Natural killer cell (primary cell): ENCODE results near the gene TAPT1. TPM values are rescaled to one million over a fixed set of nuclear protein-coding genes. Genes with fewer than 3 reads are reported as not detected.

Experiments
- ATAC-seq, 3 donors: fragments of 150-1000 bp in 2 of 3; fragments of 200-7000 bp in 1 of 3; cut with Tn5 transposase; 1 replicate in 1 of 3; 2 replicates in 2 of 3; pipeline ENCODE4 v1.10.0; 2021; ENCODE audit warnings: mild to moderate bottlenecking in 2 of 3, moderate library complexity in 2 of 3
- DNase-seq, 2 donors: peaks; one replicate each; pipeline versions ENCODE4 v3.0.0 to v3.0.0-alpha.2; 2013 to 2021; ENCODE audit warnings: mixed read lengths in 1 of 2
- H3K27ac ChIP-seq: one replicate; pipeline ENCODE4 v1.5.1; 2013; ENCODE audit warnings: mild to moderate bottlenecking, low read length
- H3K27me3 ChIP-seq: one replicate; pipeline ENCODE4 v1.6.1; 2013; ENCODE audit warnings: low read length; ENCODE audit not compliant: control insufficient read depth, insufficient read depth
- H3K36me3 ChIP-seq: one replicate; pipeline ENCODE4 v1.6.1; 2013; ENCODE audit warnings: low read length; ENCODE audit not compliant: control insufficient read depth, insufficient read depth
- H3K4me1 ChIP-seq: one replicate; pipeline ENCODE4 v1.6.1; 2013; ENCODE audit warnings: low read length; ENCODE audit not compliant: control insufficient read depth, insufficient read depth
- H3K4me3 ChIP-seq: one replicate; pipeline ENCODE4 v1.5.1; 2013; ENCODE audit warnings: low read length
- H3K9me3 ChIP-seq: one replicate; pipeline ENCODE4 v1.6.1; 2013; ENCODE audit warnings: low read length; ENCODE audit not compliant: control insufficient read depth, insufficient read depth
- H3K27ac Mint-ChIP-seq, 2 donors: one replicate each; pipeline ENCODE4 v1.8.0; 2022; ENCODE audit warnings: mild to moderate bottlenecking in 2 of 2, mixed read lengths in 2 of 2, moderate library complexity in 1 of 2
- H3K27me3 Mint-ChIP-seq, 2 donors: one replicate each; pipeline ENCODE4 v1.8.0; 2022; ENCODE audit warnings: low read depth in 2 of 2, mixed read lengths in 2 of 2
- H3K36me3 Mint-ChIP-seq: one replicate; pipeline ENCODE4 v1.8.0; 2022; ENCODE audit warnings: mixed read lengths
- H3K4me1 Mint-ChIP-seq, 2 donors: one replicate each; pipeline ENCODE4 v1.8.0; 2022; ENCODE audit warnings: mixed read lengths in 2 of 2
- H3K4me3 Mint-ChIP-seq: one replicate; pipeline ENCODE4 v1.8.0; 2022; ENCODE audit warnings: mild to moderate bottlenecking, moderate library complexity, mixed read lengths
- H3K9me3 Mint-ChIP-seq, 2 donors: one replicate each; pipeline ENCODE4 v1.8.0; 2022; ENCODE audit warnings: mixed read lengths in 2 of 2
- CTCF ChIP-seq: fragments of 200-600 bp; IDR thresholded peaks from one replicate; pipeline ENCODE4 v1.8.0; 2022; ENCODE audit warnings: antibody characterized with exemption
- WGBS: methylation state at CpG from one replicate; pipeline ENCODE4 v1.1.7; 2013; ENCODE audit warnings: missing lambda C conversion rate; ENCODE audit not compliant: insufficient coverage; 5-methylcytosine and 5-hydroxymethylcytosine counted together
- intact Hi-C: fragments of 100-400 bp; cut with micrococcal nuclease; formaldehyde crosslinking; loops from one replicate; pipeline ENCODE4 v1.14.2; 2022
- total RNA-seq, 4 donors: library from RNA; stranded (reverse); fragments of 120-200 nt in 1 of 4; gene quantifications; one replicate each; pipeline versions ENCODE4 v1.2.3 to v1.2.4, GENCODE V29; 2013 to 2022

The TAPT1 gene
- total RNA-seq, 3 donors from 2014 or later (not counting 1 experiment from before 2014, with no cell fraction given), result 52.5 to 67.5 (median 52.7) TPM

DNA sequence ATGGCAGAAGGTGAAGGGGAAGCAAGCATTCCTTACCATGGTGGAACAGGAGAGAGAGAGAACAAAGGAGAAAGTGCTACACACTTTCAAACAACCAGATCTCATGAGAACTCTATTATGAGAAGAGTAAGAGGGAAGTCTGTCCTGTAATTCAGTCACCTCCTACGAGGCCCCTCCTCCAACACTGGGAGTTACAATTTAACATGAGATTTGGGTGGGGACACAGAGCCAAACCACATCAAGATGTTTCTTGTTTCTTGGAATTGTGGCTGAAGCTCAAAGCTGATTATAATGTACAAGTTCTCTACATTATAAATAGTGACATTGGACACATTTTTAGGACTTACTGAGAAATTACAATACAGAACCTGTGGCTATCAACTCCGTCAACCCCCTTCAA lies 29.5 kb upstream of the TAPT1 start:
- H3K27me3 ChIP-seq, result no peaks in the 10 kb centered on the region
- DNase-seq, result no peak
- no peak for TF ChIP-seq CTCF
- no peaks in the 10 kb centered on the region for H3K9me3 ChIP-seq
- intact Hi-C loops, result no loop called here
- Mint-ChIP-seq H3K27me3 (no peaks in the 10 kb centered on the region), H3K27ac (no peak overlapping the region), H3K9me3 (no peaks in the 10 kb centered on the region), H3K4me3 (no peak overlapping the region), H3K4me1 (no peaks in the 10 kb centered on the region), H3K36me3 (no peaks in the 10 kb centered on the region)
- H3K4me3 ChIP-seq, result no peak overlapping the region
- H3K36me3 ChIP-seq, result no peaks in the 10 kb centered on the region
- H3K4me1 ChIP-seq, result no peaks in the 10 kb centered on the region
- no peak overlapping the region for H3K27ac ChIP-seq
- no peak for ATAC-seq
- WGBS, result no CpG with 5 or more reads among the region's 2 CpGs

DNA sequence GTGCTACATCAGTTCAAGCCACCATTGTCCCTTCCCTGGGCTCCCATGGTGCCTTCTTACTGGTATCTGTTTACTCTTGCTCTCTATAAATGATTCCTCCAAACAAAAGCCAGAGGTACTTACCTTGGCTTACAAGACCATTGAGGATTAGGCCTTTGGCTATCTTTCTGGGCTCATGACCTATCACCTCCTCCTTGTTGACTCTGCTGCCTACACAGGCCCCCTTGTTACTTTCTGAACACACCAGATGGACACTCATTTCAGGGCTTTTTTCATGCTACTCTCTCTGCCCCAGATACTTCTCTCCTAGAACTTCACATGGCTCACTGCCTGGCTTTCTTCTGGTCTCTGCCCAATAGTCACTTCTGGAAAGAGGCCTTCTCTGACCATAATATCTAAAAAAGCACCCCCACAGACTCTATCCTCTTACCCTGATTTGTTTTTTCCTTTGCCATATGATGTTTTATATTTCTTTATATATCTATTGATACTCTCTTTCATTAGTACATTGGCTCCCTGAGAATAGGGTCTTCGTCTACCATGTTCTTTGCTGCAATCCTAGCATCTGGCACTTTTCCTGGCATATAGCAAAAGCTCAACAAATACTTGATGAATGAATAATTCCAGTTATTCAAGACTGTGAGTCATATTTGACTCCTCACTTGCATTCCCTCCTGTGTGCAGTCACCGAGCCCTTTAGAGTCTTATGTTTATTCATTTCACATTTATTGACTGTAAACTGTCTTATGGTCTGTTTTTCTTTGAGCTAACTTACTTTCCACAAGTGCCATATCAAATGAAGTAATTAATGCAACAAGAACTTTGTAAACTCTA lies 27.1 kb upstream of the TAPT1 start:
- Histone ChIP-seq H3K27me3 (no peaks in the 10 kb centered on the region), H3K36me3 (no peaks in the 10 kb centered on the region), H3K4me3 (no peak overlapping the region), H3K4me1 (no peaks in the 10 kb centered on the region), H3K9me3 (no peaks in the 10 kb centered on the region), H3K27ac (no peak overlapping the region)
- no peak for DNase-seq
- ATAC-seq, result no peak
- no peaks in the 10 kb centered on the region for H3K36me3 Mint-ChIP-seq
- 100% methylated on average over 2 of the region's 2 CpGs for WGBS
- H3K27ac Mint-ChIP-seq, result no peak overlapping the region
- TF ChIP-seq CTCF, result no peak
- intact Hi-C loops, result no loop called here
- no peaks in the 10 kb centered on the region for H3K27me3 Mint-ChIP-seq
- no peak overlapping the region for H3K4me3 Mint-ChIP-seq
- no peaks in the 10 kb centered on the region for H3K4me1 Mint-ChIP-seq
- H3K9me3 Mint-ChIP-seq, result no peaks in the 10 kb centered on the region

GRCh38 chr4:16250661-16251365 lies 24.5 kb upstream of the TAPT1 start:
- WGBS, result 81% methylated on average over 5 of the region's 6 CpGs
- no peak for ATAC-seq
- Histone ChIP-seq H3K4me3 (no peak overlapping the region), H3K4me1 (no peaks in the 10 kb centered on the region), H3K27me3 (no peaks in the 10 kb centered on the region), H3K9me3 (no peaks in the 10 kb centered on the region), H3K27ac (no peak overlapping the region), H3K36me3 (no peaks in the 10 kb centered on the region)
- DNase-seq, result no peak
- Mint-ChIP-seq H3K36me3 (peaks cover 7% of the 10 kb centered on the region), H3K27me3 (peaks cover 4 to 6% of the 10 kb centered on the region in 2 donors), H3K4me1 (no peaks in the 10 kb centered on the region), H3K4me3 (no peak overlapping the region), H3K9me3 (no peaks in the 10 kb centered on the region), H3K27ac (no peak overlapping the region)
- TF ChIP-seq CTCF, result no peak
- intact Hi-C loops, result no loop called here
